ENCODE results near the gene IRGC. TPM values are rescaled to one million over a fixed set of nuclear protein-coding genes. Genes with fewer than 3 reads are reported as not detected.

The IRGC gene
- total RNA-seq, 2 donors from 2014 or later: not detected

DNA sequence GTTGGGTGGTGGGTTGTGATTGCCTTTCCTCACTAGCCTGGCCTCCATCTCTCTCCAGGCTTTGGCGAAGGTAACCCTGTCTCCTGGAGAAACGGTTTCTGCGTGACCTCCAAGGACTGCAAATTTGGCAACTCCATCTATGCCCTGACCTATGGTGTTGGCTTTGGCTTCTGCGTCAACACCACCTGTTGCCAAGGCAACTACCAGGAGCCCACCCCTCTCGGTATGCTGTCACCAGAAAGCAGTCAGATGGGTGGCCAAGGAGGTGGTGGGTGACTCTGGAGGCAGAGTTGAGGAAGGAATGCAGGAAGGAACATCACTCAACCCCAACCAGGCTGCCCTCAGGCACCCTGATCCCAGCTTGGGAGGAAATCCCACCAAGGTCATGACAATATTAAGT is 18.6 kb upstream of the IRGC start:
- 76 to 79% methylated on average over 5 of the region's 5 CpGs for WGBS, 2 experiments (ENCODE audit: insufficient coverage in 1 of 2, insufficient read length in 1 of 2)
- no peak overlapping the region for H3K27ac Mint-ChIP-seq

GRCh38 chr19:43699506-43700394 is 16.1 kb upstream of the IRGC start:
- no peaks in the 10 kb centered on the region for H3K36me3 ChIP-seq (ENCODE audit: control insufficient read depth, insufficient read depth, low read length)
- Mint-ChIP-seq H3K27me3 (ENCODE audit: insufficient read depth) (peaks cover 60% of the 10 kb centered on the region), H3K36me3 (ENCODE audit: low read depth) (no peaks in the 10 kb centered on the region), H3K27ac (no peak overlapping the region), H3K4me1 (peaks cover 5% of the 10 kb centered on the region), H3K4me3 (peak overlapping the region; percentile 21), H3K9me3 (peaks cover 4% of the 10 kb centered on the region)
- TF ChIP-seq CTCF (conservative IDR thresholded peaks at IDR 0.05): peak; percentile 56
- peaks cover 13% of the 10 kb centered on the region for H3K27me3 ChIP-seq (ENCODE audit: control insufficient read depth, insufficient read depth, low read length, poor library complexity, severe bottlenecking)
- 27 to 42% methylated on average over 13 to 46 of the region's 46 CpGs for WGBS, 2 experiments (ENCODE audit: insufficient coverage in 1 of 2, insufficient read length in 1 of 2)
- H3K27ac ChIP-seq (ENCODE audit: low read depth, low read length): no peak overlapping the region
- no peaks in the 10 kb centered on the region for H3K4me1 ChIP-seq (ENCODE audit: control insufficient read depth, insufficient read depth, low read length)
- no peak overlapping the region for H3K4me3 ChIP-seq (ENCODE audit: low read length)
- peak; percentile 91 for DNase-seq
- no peak overlapping the region for H3K9ac ChIP-seq (ENCODE audit: extremely low read depth, low read length, poor library complexity, severe bottlenecking)
- peaks cover 5% of the 10 kb centered on the region for H3K9me3 ChIP-seq (ENCODE audit: control insufficient read depth, low read length)

More for the DNA sequence above, 18.6 kb upstream of the IRGC start:
- no peak overlapping the region for H3K9ac ChIP-seq (ENCODE audit: extremely low read depth, low read length, poor library complexity, severe bottlenecking)
- H3K27ac ChIP-seq (ENCODE audit: low read depth, low read length): no peak overlapping the region
- no peaks in the 10 kb centered on the region for H3K4me1 ChIP-seq (ENCODE audit: control insufficient read depth, insufficient read depth, low read length)
- peaks cover 8% of the 10 kb centered on the region for H3K9me3 Mint-ChIP-seq
- no peaks in the 10 kb centered on the region for H3K36me3 ChIP-seq (ENCODE audit: control insufficient read depth, insufficient read depth, low read length)
- H3K4me3 Mint-ChIP-seq: no peak overlapping the region
- H3K9me3 ChIP-seq (ENCODE audit: control insufficient read depth, low read length): peaks cover 7% of the 10 kb centered on the region
- H3K4me3 ChIP-seq (ENCODE audit: low read length): no peak overlapping the region
- peaks cover 13% of the 10 kb centered on the region for H3K27me3 ChIP-seq (ENCODE audit: control insufficient read depth, insufficient read depth, low read length, poor library complexity, severe bottlenecking)
- peaks cover 3% of the 10 kb centered on the region for H3K4me1 Mint-ChIP-seq
- peaks cover 72% of the 10 kb centered on the region for H3K27me3 Mint-ChIP-seq (ENCODE audit: insufficient read depth)
- DNase-seq: no peak
- TF ChIP-seq CTCF (conservative IDR thresholded peaks at IDR 0.05): no peak
- no peaks in the 10 kb centered on the region for H3K36me3 Mint-ChIP-seq (ENCODE audit: low read depth)

DNA sequence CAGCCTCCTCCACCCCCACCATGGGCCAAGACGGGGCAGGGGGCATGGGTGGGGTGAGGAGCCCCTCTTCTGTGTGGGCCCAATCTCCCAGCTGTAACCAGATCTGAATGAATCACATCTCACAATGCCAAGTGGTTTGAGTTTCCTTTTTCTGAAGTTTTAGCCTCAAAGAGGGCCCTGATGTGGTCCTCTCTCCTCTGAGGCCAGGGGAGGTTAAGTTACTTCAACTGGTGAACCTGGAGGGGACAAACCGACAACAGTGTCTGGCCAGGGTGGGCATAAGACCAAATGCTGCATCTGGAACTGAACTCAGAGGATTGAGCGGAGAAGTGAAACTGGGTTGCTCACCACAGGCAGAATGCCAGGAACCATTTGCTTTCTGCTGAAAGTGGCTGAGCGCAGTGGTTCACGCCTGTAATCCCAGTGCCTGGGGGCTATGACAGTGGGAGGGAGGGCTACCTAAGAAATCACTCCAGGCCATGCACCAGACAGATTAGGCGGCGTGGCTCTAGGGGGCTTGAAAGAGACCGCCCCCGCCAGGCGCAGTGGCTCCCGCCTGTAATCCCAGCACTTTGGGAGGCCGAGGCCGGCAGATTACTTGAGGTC is 15.4 kb upstream of the IRGC start:
- Mint-ChIP-seq H3K27ac (no peak overlapping the region), H3K36me3 (ENCODE audit: low read depth) (no peaks in the 10 kb centered on the region), H3K9me3 (peaks cover 4% of the 10 kb centered on the region), H3K4me3 (no peak overlapping the region), H3K27me3 (ENCODE audit: insufficient read depth) (peaks cover 54% of the 10 kb centered on the region), H3K4me1 (peaks cover 5% of the 10 kb centered on the region)
- Histone ChIP-seq H3K9ac (ENCODE audit: extremely low read depth, low read length, poor library complexity, severe bottlenecking) (no peak overlapping the region), H3K27ac (ENCODE audit: low read depth, low read length) (no peak overlapping the region), H3K4me1 (ENCODE audit: control insufficient read depth, insufficient read depth, low read length) (no peaks in the 10 kb centered on the region), H3K36me3 (ENCODE audit: control insufficient read depth, insufficient read depth, low read length) (no peaks in the 10 kb centered on the region), H3K9me3 (ENCODE audit: control insufficient read depth, low read length) (peaks cover 5% of the 10 kb centered on the region), H3K4me3 (ENCODE audit: low read length) (no peak overlapping the region), H3K27me3 (ENCODE audit: control insufficient read depth, insufficient read depth, low read length, poor library complexity, severe bottlenecking) (peaks cover 13% of the 10 kb centered on the region)
- TF ChIP-seq CTCF (conservative IDR thresholded peaks at IDR 0.05): no peak
- 90 to 100% methylated on average over 5 to 13 of the region's 13 CpGs for WGBS, 2 experiments (ENCODE audit: insufficient coverage in 1 of 2, insufficient read length in 1 of 2)
- DNase-seq: no peak
